Caco-2 (cell line): ENCODE results near the gene TCOF1. TPM values are rescaled to one million over a fixed set of nuclear protein-coding genes. Genes with fewer than 3 reads are reported as not detected.

Experiments used
- BruUV-seq: library from RNA; stranded (reverse); fragments of 400-500 nt; replicated peaks from 2 replicates; lab custom pipeline; 2021; lab: Mats Ljungman, UMichigan
- CTCF ChIA-PET: fragments of 300-600 bp; sonication (Branson Sonifier 250); formaldehyde crosslinking; loops from one replicate; lab custom pipeline; 2022; ENCODE audit warnings: antibody characterized with exemption; lab: Charles Lee
- POLR2A ChIA-PET: fragments of 300-600 bp; sonication (Branson Sonifier 250); formaldehyde crosslinking; loops from one replicate; lab custom pipeline; 2022; ENCODE audit warnings: antibody characterized with exemption; lab: Charles Lee
- DNase-seq, 2 experiments: peaks; one replicate each; pipeline versions ENCODE4 v3.0.0 to v3.0.0-alpha.2; 2020 to 2022
- H3K27me3 ChIP-seq: replicated peaks from 2 replicates; pipeline ENCODE4 v1.6.0; 2011; ENCODE audit warnings: low read length; ENCODE audit not compliant: control insufficient read depth, insufficient read depth
- H3K36me3 ChIP-seq: 2 replicates; pipeline ENCODE4 v1.5.1; 2011; ENCODE audit warnings: low read length; ENCODE audit not compliant: control insufficient read depth, insufficient read depth
- H3K4me1 ChIP-seq: fragments of 250-450 bp; sonication (Bioruptor Pico); 2 replicates; pipeline ENCODE4 v1.5.1; 2020; ENCODE audit warnings: mild to moderate bottlenecking
- H3K4me3 ChIP-seq: 2 replicates; pipeline ENCODE4 v1.5.1; 2011; ENCODE audit warnings: low read depth, mild to moderate bottlenecking, control low read depth, low read length
- H3K9me3 ChIP-seq: fragments of 250-450 bp; sonication (Bioruptor Pico); 2 replicates; pipeline ENCODE4 v1.5.1; 2020; ENCODE audit warnings: mild to moderate bottlenecking, moderate library complexity
- H3K27ac Mint-ChIP-seq: one replicate; pipeline ENCODE4 v1.8.0; 2022; ENCODE audit warnings: mixed read lengths; ENCODE audit not compliant: unreplicated experiment
- H3K27me3 Mint-ChIP-seq: one replicate; pipeline ENCODE4 v1.8.0; 2022; ENCODE audit warnings: mixed read lengths; ENCODE audit not compliant: insufficient read depth, unreplicated experiment
- H3K36me3 Mint-ChIP-seq: one replicate; pipeline ENCODE4 v1.8.0; 2022; ENCODE audit warnings: mild to moderate bottlenecking, mixed read lengths; ENCODE audit not compliant: insufficient read depth, unreplicated experiment
- H3K4me1 Mint-ChIP-seq: one replicate; pipeline ENCODE4 v1.8.0; 2022; ENCODE audit warnings: low read depth, mixed read lengths; ENCODE audit not compliant: unreplicated experiment
- H3K4me3 Mint-ChIP-seq: one replicate; pipeline ENCODE4 v1.8.0; 2022; ENCODE audit warnings: mild to moderate bottlenecking, moderate library complexity, mixed read lengths; ENCODE audit not compliant: unreplicated experiment
- H3K9me3 Mint-ChIP-seq: one replicate; pipeline ENCODE4 v1.8.0; 2022; ENCODE audit warnings: mixed read lengths; ENCODE audit not compliant: unreplicated experiment
- CTCF ChIP-seq, 2 experiments: fragments of 200-600 bp in 1 of 2; IDR thresholded peaks; 1 replicate in 1 of 2; 2 replicates in 1 of 2; pipeline versions ENCODE4 v1.5.1 to v1.8.0; 2011 to 2022; ENCODE audit warnings: antibody characterized with exemption in 1 of 2, control low read depth in 1 of 2, inconsistent platforms in 1 of 2, low read depth in 1 of 2, low read length in 1 of 2, mild to moderate bottlenecking in 1 of 2, moderate library complexity in 1 of 2; ENCODE audit not compliant: insufficient read depth in 1 of 2, severe bottlenecking in 1 of 2, unreplicated experiment in 1 of 2
- intact Hi-C: fragments of 100-400 bp; cut with micrococcal nuclease; formaldehyde crosslinking; loops from one replicate; pipeline ENCODE4 v1.10.0; 2022; ENCODE audit not compliant: unreplicated experiment
- total RNA-seq: library from RNA; stranded (reverse); gene quantifications from 2 replicates; pipeline ENCODE4 v1.2.3, GENCODE V29; 2022

Gene TCOF1
- total RNA-seq, 1 experiment from 2014 or later, result 112 TPM

- peaks cover 6% of the 10 kb centered on the region for H3K4me1 Mint-ChIP-seq
- no peaks in the 10 kb centered on the region; the same call in 1 of the 2 replicates for H3K9me3 ChIP-seq
- DNase-seq, result no peak
- no peaks in the 10 kb centered on the region for H3K27me3 ChIP-seq
- BruUV-seq, result no TSS peak
- H3K36me3 ChIP-seq, result no peaks in the 10 kb centered on the region
- no peak overlapping the region for H3K4me3 Mint-ChIP-seq
- H3K4me3 ChIP-seq, result no peak overlapping the region
- ChIA-PET POLR2A (no interaction called here), CTCF (no interaction called here)
- peaks cover 5% of the 10 kb centered on the region for H3K36me3 Mint-ChIP-seq
- H3K9me3 Mint-ChIP-seq, result no peaks in the 10 kb centered on the region
- TF ChIP-seq CTCF (IDR thresholded peaks at IDR 0.05; ENCODE audit: insufficient read depth in 1 of 2, low read depth in 1 of 2, low read length in 1 of 2, severe bottlenecking in 1 of 2, unreplicated experiment in 1 of 2), result no peak
- no peaks in the 10 kb centered on the region for H3K27me3 Mint-ChIP-seq
- H3K27ac Mint-ChIP-seq, result no peak overlapping the region
- intact Hi-C loops, result no loop called here
- peaks cover 1% of the 10 kb centered on the region; the same call in 1 of the 2 replicates for H3K4me1 ChIP-seq
Measured at GRCh38 chr5:150323092-150323491, 34.4 kb upstream of the TCOF1 start.

GRCh38 chr5:150323819-150324218 lies 33.7 kb upstream of the TCOF1 start:
- no peak overlapping the region for H3K4me3 Mint-ChIP-seq
- no peaks in the 10 kb centered on the region for H3K27me3 Mint-ChIP-seq
- DNase-seq, result no peak
- H3K27ac Mint-ChIP-seq, result no peak overlapping the region
- intact Hi-C loops, result no loop called here
- Histone ChIP-seq H3K9me3 (no peaks in the 10 kb centered on the region; the same call in 1 of the 2 replicates), H3K36me3 (no peaks in the 10 kb centered on the region), H3K27me3 (no peaks in the 10 kb centered on the region), H3K4me1 (no peaks in the 10 kb centered on the region), H3K4me3 (no peak overlapping the region)
- H3K36me3 Mint-ChIP-seq, result peaks cover 5% of the 10 kb centered on the region
- no peak for TF ChIP-seq CTCF (IDR thresholded peaks at IDR 0.05; ENCODE audit: insufficient read depth in 1 of 2, low read depth in 1 of 2, low read length in 1 of 2, severe bottlenecking in 1 of 2, unreplicated experiment in 1 of 2)
- BruUV-seq, result no TSS peak
- no peaks in the 10 kb centered on the region for H3K4me1 Mint-ChIP-seq
- ChIA-PET POLR2A (no interaction called here), CTCF (no interaction called here)
- no peaks in the 10 kb centered on the region for H3K9me3 Mint-ChIP-seq

GRCh38 chr5:150325426-150325825 lies 32.1 kb upstream of the TCOF1 start:
- BruUV-seq, result no TSS peak
- Mint-ChIP-seq H3K4me3 (no peak overlapping the region), H3K4me1 (no peaks in the 10 kb centered on the region), H3K36me3 (peaks cover 11% of the 10 kb centered on the region), H3K27ac (no peak overlapping the region), H3K27me3 (no peaks in the 10 kb centered on the region), H3K9me3 (no peaks in the 10 kb centered on the region)
- DNase-seq, result no peak
- ChIA-PET POLR2A (no interaction called here), CTCF (no interaction called here)
- no peaks in the 10 kb centered on the region; the same call in 1 of the 2 replicates for H3K9me3 ChIP-seq
- no peaks in the 10 kb centered on the region for H3K36me3 ChIP-seq
- no peaks in the 10 kb centered on the region for H3K4me1 ChIP-seq
- H3K4me3 ChIP-seq, result no peak overlapping the region
- TF ChIP-seq CTCF (IDR thresholded peaks at IDR 0.05; ENCODE audit: insufficient read depth in 1 of 2, low read depth in 1 of 2, low read length in 1 of 2, severe bottlenecking in 1 of 2, unreplicated experiment in 1 of 2), result no peak
- no peaks in the 10 kb centered on the region for H3K27me3 ChIP-seq
- intact Hi-C loops, result no loop called here
